AG04450 (cell line): ENCODE data around the gene SOBP. TPM values are rescaled to one million over a fixed set of nuclear protein-coding genes. Genes with fewer than 3 reads are reported as not detected.

Experiments
- CTCF ChIA-PET: fragments of 300-600, 350-600 bp; formaldehyde crosslinking; extraction: SDS; loops from one replicate; lab custom pipeline; 2022; ENCODE audit warnings: antibody characterized with exemption, inconsistent platforms; lab: Charles Lee
- POLR2A ChIA-PET: fragments of 350-600 bp; formaldehyde crosslinking; extraction: SDS; loops from one replicate; lab custom pipeline; 2021; ENCODE audit warnings: antibody characterized with exemption, inconsistent platforms; lab: Yijun Ruan, JAX
- DNase-seq: peaks from one replicate; pipeline ENCODE4 v3.0.0-alpha.2; 2011; ENCODE audit warnings: low read depth, low spot score
- H3K27ac ChIP-seq: one replicate; pipeline ENCODE4 v1.5.1; 2012; ENCODE audit warnings: low read depth, low read length, control low read depth
- H3K27me3 ChIP-seq: one replicate; pipeline ENCODE4 v1.6.0; 2012; ENCODE audit warnings: low read length; ENCODE audit not compliant: control insufficient read depth, insufficient read depth
- H3K4me3 ChIP-seq: 2 replicates; pipeline ENCODE4 v1.5.1; 2011; ENCODE audit warnings: mild to moderate bottlenecking, low read depth, low read length, control low read depth
- H3K9me3 ChIP-seq: 2 replicates; pipeline ENCODE4 v1.5.1; 2012; ENCODE audit warnings: low read length; ENCODE audit not compliant: control insufficient read depth, insufficient read depth
- CTCF ChIP-seq: IDR thresholded peaks from 2 replicates; pipeline ENCODE4 v1.5.1; 2011; ENCODE audit warnings: low read depth, low read length, control low read depth, inconsistent platforms
- polyA plus RNA-seq: library from polyadenylated mRNA; depleted of rRNA; stranded (reverse); fragments of >200 nt; gene quantifications from 2 replicates; pipeline ENCODE4 v1.2.3, GENCODE V29; 2011

Gene SOBP
- polyA plus RNA-seq, 1 experiment: 0.76 TPM

GRCh38 chr6:107657755-107658461 is 168.0 kb downstream of the SOBP start:
- ChIA-PET CTCF (interaction anchor here (0.8 to 2.4 kb wide), 9 partner anchors 8 to 544 kb away, joined by 3 to 10 read pairs (median 3); no protein-coding TSS in a partner anchor), POLR2A (interaction anchor here (0.6 to 1.8 kb wide), 6 partner anchors 10 to 225 kb away, joined by 3 to 6 read pairs (median 4); partner anchors contain the start of gene PDSS2)
- H3K9me3 ChIP-seq: no peaks in the 10 kb centered on the region; the same call in 1 of the 2 replicates
- H3K27me3 ChIP-seq: no peaks in the 10 kb centered on the region
- DNase-seq: peak; percentile 64
- peak overlapping the region; percentile 34 for H3K27ac ChIP-seq
- peak overlapping the region; percentile 43 for H3K4me3 ChIP-seq
- TF ChIP-seq CTCF: peak; percentile 58

- TF ChIP-seq CTCF: no peak; the same call in 1 of the 2 replicates
- Histone ChIP-seq H3K27me3 (peaks cover 2% of the 10 kb centered on the region), H3K27ac (no peak overlapping the region), H3K9me3 (no peaks in the 10 kb centered on the region; the same call in 1 of the 2 replicates), H3K4me3 (peak overlapping the region; percentile 25; the same call in 1 of the 2 replicates)
- ChIA-PET POLR2A (no interaction called here), CTCF (interaction anchor here (0.6 to 1.7 kb wide), 2 partner anchors 20 to 834 kb away, joined by 3 read pairs; no protein-coding TSS in a partner anchor)
- no peak for DNase-seq
These were observed 169.3 kb downstream of the SOBP start for GRCh38 chr6:107658920-107659865.

- no peaks in the 10 kb centered on the region; the same call in 1 of the 2 replicates for H3K9me3 ChIP-seq
- H3K4me3 ChIP-seq: no peak overlapping the region
- CTCF ChIA-PET: interaction anchor here (0.5 to 1.2 kb wide), 2 partner anchors 341 to 343 kb away, joined by 3 to 4 read pairs; no protein-coding TSS in a partner anchor
- no peak for DNase-seq
- TF ChIP-seq CTCF: no peak
- POLR2A ChIA-PET: no interaction called here
- no peak overlapping the region for H3K27ac ChIP-seq
- H3K27me3 ChIP-seq: peaks cover 2% of the 10 kb centered on the region
These were observed 170.9 kb downstream of the SOBP start for GRCh38 chr6:107660839-107661238.

GRCh38 chr6:107661291-107661690 is 171.4 kb downstream of the SOBP start:
- no peak overlapping the region for H3K4me3 ChIP-seq
- no peaks in the 10 kb centered on the region; the same call in 1 of the 2 replicates for H3K9me3 ChIP-seq
- peaks cover 2% of the 10 kb centered on the region for H3K27me3 ChIP-seq
- ChIA-PET POLR2A (no interaction called here), CTCF (interaction anchor here (0.5 to 1.2 kb wide), 2 partner anchors 341 to 343 kb away, joined by 3 to 4 read pairs; no protein-coding TSS in a partner anchor)
- no peak overlapping the region for H3K27ac ChIP-seq
- TF ChIP-seq CTCF: no peak
- DNase-seq: no peak
